NCI-H524 (cell line): ENCODE data around the gene OCIAD2.
"Not testable (repeated sequence)": the region's sequence is repeated elsewhere in the genome, so short reads cannot be mapped to it uniquely, and the experiment has no call there.

Experiments used
- DNase-seq, 2 experiments: peaks; one replicate each; lab custom pipeline; 2025; lab: John Stamatoyannopoulos, UW

OCIAD2 gene

GRCh38 chr4:48906206-48907173 is at the start of gene OCIAD2:
Gene OCIAD2 (minus strand): TSS chr4:48906774. CDS start chr4:48904549, 2,225 bp downstream.
- peak; percentile 70 to 90 for DNase-seq

DNA sequence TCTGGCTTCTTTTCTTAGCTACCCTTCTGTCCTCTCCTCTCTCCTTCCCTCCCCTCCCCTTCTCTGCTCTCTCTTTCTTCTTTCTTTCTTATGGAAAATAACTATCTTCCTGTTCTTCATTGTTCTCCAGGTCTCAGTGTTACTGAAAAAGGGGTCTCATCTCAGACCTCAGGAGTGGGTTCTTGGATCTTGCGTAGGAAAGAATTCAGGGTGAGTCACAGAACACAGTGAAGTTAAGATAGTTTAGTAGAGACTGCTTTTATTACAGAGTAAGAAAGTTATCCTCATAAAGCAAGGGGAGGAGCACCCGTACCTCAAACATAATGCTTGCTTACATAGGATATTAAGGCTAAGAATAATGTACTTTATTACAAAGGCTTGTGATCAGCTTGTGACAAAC is 47.7 kb upstream of the OCIAD2 start:
- no peak for DNase-seq

DNA sequence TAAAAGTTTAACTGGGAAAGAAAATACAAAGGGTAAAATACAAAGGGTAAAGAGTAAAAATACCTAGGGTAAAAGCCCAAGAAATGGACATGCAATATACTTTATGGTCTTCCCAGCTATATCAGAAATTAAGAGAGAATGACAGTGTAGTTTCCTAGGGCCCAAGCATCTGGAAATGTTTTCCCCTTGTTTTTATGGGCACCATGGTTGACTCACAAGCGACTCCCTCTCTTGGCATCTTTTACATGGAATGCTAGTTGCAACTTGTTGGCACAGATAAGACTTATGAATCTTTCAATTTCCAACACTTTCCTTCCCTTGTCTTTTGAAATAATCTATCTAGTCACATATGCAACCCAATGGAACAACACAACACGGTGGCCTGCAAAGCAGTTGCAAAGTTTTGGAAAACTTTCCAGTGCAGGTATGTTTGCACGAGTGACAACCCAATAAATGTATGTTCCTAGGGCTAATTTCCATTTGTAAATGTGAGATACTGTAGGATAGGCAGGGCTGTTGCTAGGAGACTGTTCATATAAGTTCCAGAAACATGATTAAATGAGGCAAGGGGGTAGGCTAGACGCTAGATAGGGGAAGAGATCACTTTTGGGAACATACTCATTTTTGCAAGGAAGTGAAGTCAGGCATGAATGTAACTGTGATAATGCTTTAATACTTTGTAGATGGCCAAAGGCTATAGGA is 43.1 kb upstream of the OCIAD2 start:
- DNase-seq: no peak

DNA sequence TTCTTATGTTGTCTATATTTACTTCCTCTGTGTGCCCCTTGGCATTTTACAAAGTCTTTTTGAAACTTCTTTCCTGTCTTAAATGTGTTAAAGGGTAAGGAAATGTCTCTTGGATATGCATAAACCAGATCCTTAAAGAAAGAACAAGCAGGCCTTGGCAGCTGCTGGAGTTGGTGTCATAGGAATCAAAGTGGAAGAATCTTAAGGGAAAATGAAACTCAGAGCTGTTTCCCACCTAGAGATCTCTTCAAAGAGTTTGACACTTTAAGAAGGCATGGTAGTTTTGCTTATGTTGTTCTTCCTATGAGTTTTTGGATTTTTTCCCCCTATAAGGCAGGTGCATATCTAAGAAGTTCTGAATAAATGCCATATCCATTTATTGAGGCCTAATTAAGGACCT is 42.5 kb upstream of the OCIAD2 start:
- no peak for DNase-seq

- no peak for DNase-seq
Observed at GRCh38 chr4:48947731-48948130, 41.2 kb upstream of the OCIAD2 start.

DNA sequence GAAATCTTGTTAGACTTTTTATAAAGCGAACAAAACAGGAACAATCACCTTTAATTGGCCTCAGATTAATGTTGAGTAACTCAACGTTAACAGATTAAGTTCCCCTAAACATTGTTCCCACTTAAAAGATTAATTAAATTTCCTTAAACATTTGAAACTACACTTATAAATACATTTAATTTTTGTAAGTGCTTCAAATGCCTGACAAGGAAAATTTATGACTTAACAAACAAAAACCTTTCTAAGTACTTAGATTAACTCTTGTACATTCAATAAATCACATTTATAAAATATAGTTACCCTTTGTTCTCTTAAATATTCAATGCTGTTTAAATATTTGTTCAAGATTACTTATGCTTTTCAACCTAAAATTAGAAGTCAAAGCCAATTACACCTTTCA is 39.4 kb upstream of the OCIAD2 start:
- no peak for DNase-seq

GRCh38 chr4:48944756-48945241 is 38.2 kb upstream of the OCIAD2 start:
- no peak for DNase-seq

- DNase-seq: no peak
Observed at GRCh38 chr4:48944252-48944651, 37.7 kb upstream of the OCIAD2 start.

- peak in 1 of 2 experiments; percentile 19 for DNase-seq
Observed at GRCh38 chr4:48943387-48943786, 36.8 kb upstream of the OCIAD2 start.

GRCh38 chr4:48939785-48940184 is 33.2 kb upstream of the OCIAD2 start:
- no peak for DNase-seq

DNA sequence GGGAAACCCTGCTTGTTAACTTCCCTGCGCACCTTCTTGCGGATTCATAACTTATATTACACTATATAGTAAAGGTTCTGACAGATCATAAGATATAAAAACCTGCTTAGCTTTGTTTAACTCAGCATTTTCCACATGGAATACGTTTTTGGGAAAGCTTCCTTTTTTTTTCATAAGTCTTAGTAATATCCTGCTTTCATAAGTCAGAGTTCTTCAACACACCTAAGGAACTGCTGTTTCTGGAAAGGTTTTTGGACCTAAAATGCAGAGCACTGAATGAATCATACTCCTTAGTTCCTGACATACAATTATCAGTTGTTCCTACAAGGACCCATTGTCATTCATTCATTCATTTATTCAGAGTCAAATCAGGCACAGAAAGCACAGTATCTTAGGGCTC is 32.3 kb upstream of the OCIAD2 start:
- no peak for DNase-seq

- DNase-seq: no peak
Observed at GRCh38 chr4:48937033-48937432, 30.5 kb upstream of the OCIAD2 start.

DNA sequence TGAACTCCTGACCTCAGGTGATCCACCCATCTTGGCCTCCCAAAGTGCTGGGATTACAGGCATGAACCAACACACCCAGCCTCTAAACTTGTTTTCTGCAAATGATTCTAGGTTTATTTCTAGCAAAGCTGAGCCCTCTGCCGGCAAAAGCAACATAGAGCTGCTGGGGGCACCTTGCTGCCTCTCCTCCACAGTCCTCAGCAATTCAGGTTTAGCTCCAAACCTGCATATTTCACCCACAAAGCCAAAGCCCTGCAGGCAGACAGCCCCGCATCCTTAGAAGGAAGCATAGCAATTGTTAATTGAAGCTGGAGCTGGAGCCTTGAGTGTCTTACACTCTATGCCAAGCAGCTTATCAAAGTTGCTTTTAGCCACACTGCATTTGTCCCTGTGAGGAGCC is 24.9 kb upstream of the OCIAD2 start:
- no peak for DNase-seq

DNA sequence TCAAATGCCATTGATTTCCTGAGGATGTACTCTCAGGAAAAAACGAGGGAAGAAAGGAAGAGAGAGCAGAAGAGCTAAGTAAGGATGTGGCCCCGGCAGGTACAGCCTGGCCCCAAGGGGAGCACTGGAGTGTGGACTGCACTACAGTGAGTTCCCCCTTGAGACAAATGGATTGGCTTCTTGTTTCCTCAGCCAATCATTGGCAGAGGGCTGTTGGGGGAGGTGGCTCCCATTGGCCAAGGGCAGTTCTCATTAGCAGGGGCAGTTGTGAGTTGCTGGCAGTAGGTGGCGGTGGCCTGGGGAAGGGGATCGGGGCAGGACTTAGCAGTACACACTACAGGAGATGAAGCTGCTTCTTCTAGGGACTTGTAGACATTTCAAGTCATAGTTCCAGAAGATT is 24.1 kb upstream of the OCIAD2 start:
- no peak for DNase-seq

- DNase-seq: no peak
Observed at GRCh38 chr4:48924416-48924815, 17.8 kb upstream of the OCIAD2 start.

- DNase-seq: not testable (repeated sequence)
Observed at GRCh38 chr4:48923065-48923464, 16.5 kb upstream of the OCIAD2 start.

- peak in 1 of 2 experiments; percentile 40 for DNase-seq
Observed at GRCh38 chr4:48914311-48914710, 7.7 kb upstream of the OCIAD2 start.

DNA sequence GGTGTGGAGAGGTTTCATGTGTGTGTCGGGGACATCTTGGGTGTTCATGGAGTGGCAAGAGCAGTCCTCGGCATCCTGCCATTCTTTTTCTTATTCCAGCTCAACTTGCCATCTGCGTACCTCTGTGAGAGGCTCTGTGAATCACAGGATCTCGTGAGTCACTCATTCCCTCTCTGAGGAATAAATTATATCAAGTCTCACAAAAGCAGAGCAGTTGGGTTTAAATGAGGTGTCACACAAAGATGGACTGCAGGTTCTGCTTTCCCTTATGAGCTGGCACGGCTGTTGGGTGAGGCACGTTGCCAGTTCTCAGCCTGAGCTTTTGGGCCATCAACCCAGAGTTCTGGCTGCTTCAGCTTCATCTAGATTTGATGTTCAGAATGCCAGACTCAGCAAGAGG is 6.8 kb upstream of the OCIAD2 start:
- DNase-seq: no peak

DNA sequence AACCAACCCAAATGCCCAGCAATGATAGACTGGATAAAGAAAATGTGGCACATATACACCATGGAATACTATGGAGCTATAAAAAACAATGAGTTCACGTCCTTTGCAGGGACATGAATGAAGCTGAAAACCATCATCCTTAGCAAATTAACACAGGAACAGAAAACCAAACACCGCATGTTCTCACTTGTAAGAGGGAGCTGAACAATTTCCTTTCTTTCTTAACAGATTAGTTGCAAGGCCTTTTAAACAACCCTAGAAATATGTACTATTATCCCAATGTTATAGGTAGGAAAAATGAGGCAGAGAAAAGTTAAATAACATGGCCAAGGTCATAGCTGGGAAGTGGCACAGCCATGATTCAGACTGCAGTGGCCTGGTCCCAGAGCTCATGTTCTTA is 5.8 kb upstream of the OCIAD2 start:
- DNase-seq: no peak

- no peak for DNase-seq
Observed at GRCh38 chr4:48910511-48910910, 3.9 kb upstream of the OCIAD2 start.

DNA sequence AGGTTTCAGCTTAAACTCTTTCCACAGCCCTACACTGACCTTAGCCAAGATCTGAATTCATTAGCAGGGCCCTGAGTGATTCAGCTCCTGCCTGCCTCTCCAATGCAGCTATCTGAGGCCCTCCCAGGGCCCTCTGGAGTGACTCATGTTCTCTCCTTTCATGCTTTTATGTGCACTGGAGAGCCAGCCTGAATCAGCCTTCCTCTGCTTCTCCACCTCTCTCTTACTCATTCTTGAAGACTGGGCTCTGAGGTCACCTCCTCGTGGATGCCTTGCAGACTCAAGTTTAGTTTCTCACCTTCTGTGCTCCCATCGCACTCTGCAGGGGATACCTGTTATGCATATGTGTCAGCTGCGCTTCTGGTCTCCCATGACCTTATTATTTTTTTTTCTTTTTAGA is 3.1 kb upstream of the OCIAD2 start:
- no peak for DNase-seq

DNA sequence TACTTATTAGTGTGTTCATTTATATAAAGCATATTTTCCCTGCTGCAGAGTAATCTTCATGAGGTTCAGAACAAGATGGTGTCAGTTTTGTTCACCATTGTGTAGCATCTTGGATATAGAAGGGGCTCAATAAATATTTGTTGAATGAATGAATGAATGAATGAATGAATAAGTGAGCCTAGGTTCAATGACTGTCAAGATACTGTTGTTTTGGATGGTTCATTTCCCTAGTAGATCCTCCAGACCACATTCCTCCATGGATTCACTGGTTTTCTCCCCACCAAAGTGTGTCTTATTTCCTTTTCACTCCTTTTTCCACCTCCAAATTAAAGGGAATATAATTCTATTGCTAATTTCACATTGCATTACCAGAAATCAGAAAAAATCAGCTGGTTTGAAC is 2.1 kb upstream of the OCIAD2 start:
- DNase-seq: no peak
